HEK293 (cell line): Measurements from ENCODE around the gene PRPH2.

ENCODE experiments used
- BCL11A ChIP-seq: fragments of 450-650 bp; formaldehyde crosslinking; IDR thresholded peaks from 2 replicates; pipeline ENCODE4 v1.5.1; 2016; ENCODE audit warnings: low read depth, missing biosample characterization, missing genetic modification characterization
- GLI2 ChIP-seq: fragments of 450-650 bp; formaldehyde crosslinking; IDR thresholded peaks from 2 replicates; pipeline ENCODE4; 2017; ENCODE audit warnings: missing biosample characterization, missing genetic modification characterization, low read depth, borderline replicate concordance
- SETDB1 ChIP-seq: IDR thresholded peaks from one replicate; pipeline ENCODE4 v1.6.1; 2017; ENCODE audit warnings: mild to moderate bottlenecking, low read length, moderate library complexity, mixed read lengths; ENCODE audit not compliant: insufficient read length
- TCF7L2 ChIP-seq: IDR thresholded peaks from 2 replicates; pipeline ENCODE4 v1.6.1; 2011; ENCODE audit warnings: low read depth, mild to moderate bottlenecking, inconsistent platforms, low read length, moderate library complexity, borderline replicate concordance
- ZBTB21 ChIP-seq: fragments of 450-650 bp; formaldehyde crosslinking; IDR thresholded peaks from 2 replicates; pipeline ENCODE4 v1.5.1; 2017; ENCODE audit warnings: missing biosample characterization, missing genetic modification characterization
- ZFP3 ChIP-seq: fragments of 450-650 bp; formaldehyde crosslinking; IDR thresholded peaks from 2 replicates; pipeline ENCODE4 v1.5.1; 2016; ENCODE audit warnings: low read depth, missing biosample characterization, missing genetic modification characterization
- ZNF114 ChIP-seq: fragments of 450-650 bp; formaldehyde crosslinking; IDR thresholded peaks from 2 replicates; pipeline ENCODE4 v1.5.0; 2017; ENCODE audit warnings: missing biosample characterization, missing genetic modification characterization
- ZNF24 ChIP-seq: fragments of 450-650 bp; formaldehyde crosslinking; IDR thresholded peaks from 2 replicates; pipeline ENCODE4 v1.5.1; 2016; ENCODE audit warnings: missing biosample characterization, missing genetic modification characterization
- ZNF274 ChIP-seq, 2 experiments: fragments of 200-500 bp in 1 of 2; fragments of 450-650 bp in 1 of 2; sonication (Bioruptor generic) in 1 of 2; formaldehyde crosslinking in 1 of 2; IDR thresholded peaks; 2 replicates each; pipeline versions ENCODE4 v1.5.1 to v1.6.1; 2014 to 2016; ENCODE audit warnings: borderline replicate concordance in 1 of 2, inconsistent platforms in 1 of 2, low read length in 1 of 2, missing biosample characterization in 1 of 2, missing genetic modification characterization in 1 of 2
- ZNF292 ChIP-seq: fragments of 450-650 bp; formaldehyde crosslinking; IDR thresholded peaks from 2 replicates; pipeline ENCODE4 v1.5.1; 2016; ENCODE audit warnings: low read depth, missing biosample characterization, missing genetic modification characterization, borderline replicate concordance
- ZNF530 ChIP-seq: fragments of 450-650 bp; formaldehyde crosslinking; IDR thresholded peaks from 2 replicates; pipeline ENCODE4 v1.5.1; 2016; ENCODE audit warnings: low read depth, missing biosample characterization, missing genetic modification characterization
- ZNF76 ChIP-seq: fragments of 450-650 bp; formaldehyde crosslinking; IDR thresholded peaks from 2 replicates; pipeline ENCODE4; 2016; ENCODE audit warnings: low read depth, missing biosample characterization, missing genetic modification characterization, borderline replicate concordance
- TF ChIP-seq, protein P1 (sequence below): fragments of 450-650 bp; formaldehyde crosslinking; IDR thresholded peaks from 2 replicates; pipeline ENCODE4 v1.5.1; 2016; ENCODE audit warnings: missing biosample characterization, missing genetic modification characterization
- TF ChIP-seq, protein P2 (sequence below): fragments of 450-650 bp; formaldehyde crosslinking; IDR thresholded peaks from 2 replicates; pipeline ENCODE4 v1.5.1; 2016; ENCODE audit warnings: missing biosample characterization, missing genetic modification characterization

DNA sequence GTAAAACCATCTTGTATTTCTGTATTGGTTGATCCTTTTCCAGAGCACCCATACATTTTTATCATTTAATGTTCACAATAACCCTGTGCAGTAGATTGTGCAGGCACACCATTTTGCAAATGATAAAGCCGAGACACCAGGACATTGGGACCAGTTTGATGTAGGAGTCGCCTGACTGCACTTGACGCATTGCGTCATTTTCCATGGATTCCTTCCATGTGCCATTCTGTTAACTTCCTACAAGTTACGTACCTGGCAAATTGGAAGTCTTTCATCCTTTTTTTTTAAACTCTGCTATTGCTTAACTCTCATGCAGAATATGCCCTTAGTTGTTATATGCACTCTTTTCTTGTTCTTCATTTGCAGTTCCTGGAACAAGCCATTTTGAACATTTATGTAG lies 43.0 kb downstream of the PRPH2 start:
- TF ChIP-seq, protein P1, sequence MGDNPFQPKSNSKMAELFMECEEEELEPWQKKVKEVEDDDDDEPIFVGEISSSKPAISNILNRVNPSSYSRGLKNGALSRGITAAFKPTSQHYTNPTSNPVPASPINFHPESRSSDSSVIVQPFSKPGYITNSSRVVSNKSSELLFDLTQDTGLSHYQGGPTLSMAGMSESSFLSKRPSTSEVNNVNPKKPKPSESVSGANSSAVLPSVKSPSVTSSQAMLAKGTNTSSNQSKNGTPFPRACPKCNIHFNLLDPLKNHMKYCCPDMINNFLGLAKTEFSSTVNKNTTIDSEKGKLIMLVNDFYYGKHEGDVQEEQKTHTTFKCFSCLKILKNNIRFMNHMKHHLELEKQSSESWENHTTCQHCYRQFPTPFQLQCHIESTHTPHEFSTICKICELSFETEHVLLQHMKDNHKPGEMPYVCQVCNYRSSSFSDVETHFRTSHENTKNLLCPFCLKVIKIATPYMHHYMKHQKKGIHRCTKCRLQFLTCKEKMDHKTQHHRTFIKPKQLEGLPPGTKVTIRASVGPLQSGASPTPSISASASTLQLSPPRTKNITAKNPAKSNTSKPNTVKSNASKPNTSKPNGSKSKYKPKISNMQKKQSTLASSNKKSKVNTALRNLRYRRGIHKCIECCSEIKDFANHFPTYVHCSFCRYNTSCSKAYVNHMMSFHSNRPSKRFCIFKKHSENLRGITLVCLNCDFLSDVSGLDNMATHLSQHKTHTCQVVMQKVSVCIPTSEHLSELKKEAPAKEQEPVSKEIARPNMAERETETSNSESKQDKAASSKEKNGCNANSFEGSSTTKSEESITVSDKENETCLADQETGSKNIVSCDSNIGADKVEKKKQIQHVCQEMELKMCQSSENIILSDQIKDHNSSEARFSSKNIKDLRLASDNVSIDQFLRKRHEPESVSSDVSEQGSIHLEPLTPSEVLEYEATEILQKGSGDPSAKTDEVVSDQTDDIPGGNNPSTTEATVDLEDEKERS (tag by site-specific recombination): no peak
- TF ChIP-seq ZNF530 (no peak), ZNF24 (no peak), BCL11A (tag by site-specific recombination) (no peak), TCF7L2 (no peak), GLI2 (no peak), ZNF114 (tag by site-specific recombination) (no peak), ZBTB21 (no peak), SETDB1 (no peak), ZNF292 (tag by site-specific recombination) (no peak), ZNF274 (IDR thresholded peaks at IDR 0.05; ENCODE audit: low read length) (no peak), ZNF274 (tag by site-specific recombination; IDR thresholded peaks at IDR 0.05; ENCODE audit: borderline replicate concordance) (no peak), ZFP3 (tag by site-specific recombination) (no peak), ZNF76 (tag by site-specific recombination) (no peak)
- TF ChIP-seq, protein P2, sequence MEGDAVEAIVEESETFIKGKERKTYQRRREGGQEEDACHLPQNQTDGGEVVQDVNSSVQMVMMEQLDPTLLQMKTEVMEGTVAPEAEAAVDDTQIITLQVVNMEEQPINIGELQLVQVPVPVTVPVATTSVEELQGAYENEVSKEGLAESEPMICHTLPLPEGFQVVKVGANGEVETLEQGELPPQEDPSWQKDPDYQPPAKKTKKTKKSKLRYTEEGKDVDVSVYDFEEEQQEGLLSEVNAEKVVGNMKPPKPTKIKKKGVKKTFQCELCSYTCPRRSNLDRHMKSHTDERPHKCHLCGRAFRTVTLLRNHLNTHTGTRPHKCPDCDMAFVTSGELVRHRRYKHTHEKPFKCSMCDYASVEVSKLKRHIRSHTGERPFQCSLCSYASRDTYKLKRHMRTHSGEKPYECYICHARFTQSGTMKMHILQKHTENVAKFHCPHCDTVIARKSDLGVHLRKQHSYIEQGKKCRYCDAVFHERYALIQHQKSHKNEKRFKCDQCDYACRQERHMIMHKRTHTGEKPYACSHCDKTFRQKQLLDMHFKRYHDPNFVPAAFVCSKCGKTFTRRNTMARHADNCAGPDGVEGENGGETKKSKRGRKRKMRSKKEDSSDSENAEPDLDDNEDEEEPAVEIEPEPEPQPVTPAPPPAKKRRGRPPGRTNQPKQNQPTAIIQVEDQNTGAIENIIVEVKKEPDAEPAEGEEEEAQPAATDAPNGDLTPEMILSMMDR (tag by site-specific recombination): no peak
